GM19463 (cell line): Measurements from ENCODE around the gene RCOR1.
"Not testable (repeated sequence)": the region's sequence is repeated elsewhere in the genome, so short reads cannot be mapped to it uniquely, and the experiment has no call there.

Experiments used
- ATAC-seq: cut with Tn5 transposase; IDR thresholded peaks from one replicate; pipeline ENCODE4 v1.9.1; 2021; ENCODE audit warnings: mild to moderate bottlenecking, moderate library complexity; ENCODE audit not compliant: unreplicated experiment

The RCOR1 gene

DNA sequence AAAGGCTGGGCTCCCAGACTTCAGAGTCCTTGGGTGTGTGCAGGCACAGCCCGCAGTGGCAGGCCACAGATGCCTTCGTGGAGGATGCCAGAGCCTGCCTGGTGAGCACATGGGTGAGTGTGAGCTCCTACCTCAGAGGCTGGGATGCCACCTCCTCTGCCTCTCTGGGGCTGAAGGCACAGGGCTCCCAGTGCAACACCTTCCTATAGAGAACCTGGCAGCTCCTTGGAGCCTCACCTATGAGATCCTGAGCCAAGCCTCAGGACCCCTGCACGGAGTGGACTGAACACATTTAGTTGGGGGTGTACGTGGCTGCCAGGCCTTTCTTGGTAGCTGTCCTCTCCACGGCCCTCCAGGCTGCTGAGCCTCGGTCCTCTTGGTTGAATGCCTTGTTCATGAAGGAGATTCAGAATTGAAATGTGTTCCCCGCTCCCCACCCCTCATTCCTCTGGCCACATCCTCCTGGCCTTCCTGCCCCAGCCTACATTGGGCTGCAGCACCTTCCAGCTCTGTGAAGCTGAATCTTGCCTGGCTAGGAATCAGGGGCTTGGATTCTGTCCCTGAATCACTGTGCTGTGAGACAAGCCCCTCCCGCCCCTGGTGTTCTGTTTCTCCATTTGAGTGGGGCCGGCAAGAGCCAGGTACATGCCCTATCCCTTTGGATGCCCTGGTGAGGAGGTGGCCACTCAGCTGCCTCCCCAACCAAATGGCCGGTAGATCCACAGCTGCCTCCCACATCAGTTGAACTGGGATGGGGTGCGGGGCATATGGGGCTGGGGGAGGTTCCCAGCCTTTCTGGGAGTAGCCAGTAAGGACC is 146.1 kb downstream of the RCOR1 start:
- ATAC-seq = no peak

- no peak for ATAC-seq
Measured at GRCh38 chr14:102739190-102739469, 146.7 kb downstream of the RCOR1 start.

DNA sequence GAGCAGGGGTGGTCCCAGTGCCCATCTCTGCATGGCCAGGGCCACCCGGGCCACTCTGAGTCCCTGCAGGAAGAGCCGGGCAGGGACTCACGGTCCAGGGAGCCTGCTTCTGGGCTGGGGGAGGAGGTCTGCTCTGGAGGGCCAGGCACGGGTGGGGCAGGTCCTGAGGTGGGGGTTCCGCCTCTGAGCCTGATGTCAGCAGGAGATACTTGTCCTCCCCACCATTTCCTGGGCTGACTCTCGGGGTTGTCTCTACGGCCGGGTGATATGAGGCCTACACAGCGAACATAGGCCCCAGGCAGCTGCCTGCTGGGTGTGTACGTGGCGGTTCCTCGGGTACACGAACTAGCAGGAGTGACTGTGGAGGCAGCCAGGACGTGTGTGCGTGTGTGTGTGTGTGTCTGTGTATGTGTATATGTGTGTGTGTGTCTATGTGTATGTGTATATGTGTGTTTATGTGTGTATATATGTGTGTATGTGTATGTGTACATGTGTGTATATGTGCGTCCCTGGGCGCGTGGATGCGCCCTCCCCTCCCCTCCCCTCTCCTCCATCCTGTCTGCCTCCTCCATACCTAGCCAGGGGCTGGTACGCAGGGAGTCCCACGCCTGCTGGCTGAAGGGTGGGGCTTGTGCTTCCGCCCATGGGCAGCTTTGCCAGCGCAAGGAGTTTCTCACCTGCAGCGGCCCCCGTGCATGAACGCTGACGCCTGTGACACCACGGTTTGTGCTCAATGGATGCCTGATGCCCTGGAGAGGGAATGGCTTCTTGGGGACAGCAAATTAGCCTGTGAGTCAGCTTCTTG is 154.4 kb downstream of the RCOR1 start:
- no peak for ATAC-seq

- ATAC-seq = no peak
Measured at GRCh38 chr14:102748806-102749205, 156.4 kb downstream of the RCOR1 start.

GRCh38 chr14:102749393-102750305 is 157.2 kb downstream of the RCOR1 start:
- ATAC-seq = no peak

- no peak for ATAC-seq
Measured at GRCh38 chr14:102750376-102750775, 157.9 kb downstream of the RCOR1 start.

GRCh38 chr14:102751088-102751487 is 158.6 kb downstream of the RCOR1 start:
- no peak for ATAC-seq

GRCh38 chr14:102752239-102752847 is 159.9 kb downstream of the RCOR1 start:
- no peak for ATAC-seq

DNA sequence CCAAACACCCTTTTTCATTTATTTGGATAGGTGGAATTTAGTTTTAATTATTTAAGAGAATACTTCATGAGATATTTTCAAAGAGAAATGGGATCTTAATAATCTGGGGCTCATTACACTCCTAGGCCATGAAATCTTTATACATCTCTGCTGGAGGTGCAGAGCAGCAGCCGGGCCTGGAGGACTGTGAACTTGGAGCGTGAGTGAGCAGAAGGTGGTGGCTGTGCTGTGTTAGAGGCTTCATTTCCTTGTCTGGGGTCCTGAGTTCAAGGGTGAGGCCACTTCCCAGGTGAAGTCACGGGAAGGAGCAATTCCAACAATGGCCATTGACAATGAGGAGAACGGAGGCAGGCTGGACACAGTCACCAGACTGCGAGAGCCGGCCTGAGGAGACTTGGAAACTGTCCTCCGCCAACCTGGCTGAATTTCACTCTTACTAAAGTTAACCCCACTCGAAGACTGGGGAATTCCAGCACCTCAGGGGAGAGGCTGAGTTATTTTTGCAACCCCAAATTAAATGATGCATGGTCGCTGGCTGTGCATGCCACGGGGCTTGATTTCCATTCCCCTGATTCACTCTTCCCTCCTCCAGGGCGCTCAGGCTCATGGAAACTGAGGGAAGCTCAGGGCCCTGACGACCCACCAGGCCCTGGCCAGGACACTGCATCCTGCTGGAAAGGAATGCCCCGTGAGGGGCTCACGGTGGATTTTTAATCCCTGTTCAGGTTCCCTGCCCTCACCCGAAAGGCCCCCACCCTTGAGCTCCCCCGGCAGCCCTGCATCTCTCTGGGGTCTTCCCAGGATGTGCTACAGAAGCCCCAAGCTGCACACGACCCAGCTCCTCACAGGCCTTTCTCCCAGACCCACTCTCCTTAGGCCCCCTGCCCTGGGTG is 162.2 kb downstream of the RCOR1 start:
- ATAC-seq = peak; percentile 54

DNA sequence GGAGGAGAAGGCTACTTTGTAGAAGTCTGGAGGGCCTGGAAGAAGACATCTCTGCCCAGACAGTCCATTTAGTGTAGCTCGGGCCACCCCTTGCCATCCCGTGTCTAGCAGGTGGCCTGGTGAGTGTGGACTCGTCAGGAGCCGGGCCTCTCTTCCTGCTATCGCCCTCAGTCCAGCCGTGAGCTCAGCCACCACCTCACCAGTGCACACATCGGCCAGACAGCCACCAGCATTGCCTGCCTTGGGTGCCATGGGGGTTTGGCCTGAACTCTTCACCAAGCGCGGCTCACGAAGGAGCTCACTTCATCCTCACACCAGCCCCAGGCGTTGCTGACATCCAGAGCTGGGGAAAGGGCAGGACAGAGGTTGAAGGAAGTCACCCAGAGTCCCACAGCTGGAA is 165.2 kb downstream of the RCOR1 start:
- ATAC-seq = no peak

DNA sequence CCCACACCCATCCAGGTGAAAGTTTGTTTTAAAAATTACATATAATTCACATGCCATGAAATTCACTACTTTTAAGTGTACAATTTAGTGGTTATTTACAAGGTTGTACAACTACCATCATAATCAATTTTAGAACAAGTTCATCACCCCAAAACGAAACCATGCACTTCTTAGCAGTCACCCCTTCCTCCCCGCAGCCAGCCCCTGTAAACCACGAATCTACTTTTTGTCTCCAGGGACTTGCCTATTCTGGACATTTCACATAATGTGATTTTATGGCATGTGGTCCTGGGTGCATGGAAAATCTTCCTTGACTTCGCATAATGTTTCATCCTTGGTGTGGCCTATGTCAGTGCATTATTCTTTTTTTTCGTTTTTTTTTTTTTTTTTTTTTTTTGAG is 165.6 kb downstream of the RCOR1 start:
- ATAC-seq = no peak

DNA sequence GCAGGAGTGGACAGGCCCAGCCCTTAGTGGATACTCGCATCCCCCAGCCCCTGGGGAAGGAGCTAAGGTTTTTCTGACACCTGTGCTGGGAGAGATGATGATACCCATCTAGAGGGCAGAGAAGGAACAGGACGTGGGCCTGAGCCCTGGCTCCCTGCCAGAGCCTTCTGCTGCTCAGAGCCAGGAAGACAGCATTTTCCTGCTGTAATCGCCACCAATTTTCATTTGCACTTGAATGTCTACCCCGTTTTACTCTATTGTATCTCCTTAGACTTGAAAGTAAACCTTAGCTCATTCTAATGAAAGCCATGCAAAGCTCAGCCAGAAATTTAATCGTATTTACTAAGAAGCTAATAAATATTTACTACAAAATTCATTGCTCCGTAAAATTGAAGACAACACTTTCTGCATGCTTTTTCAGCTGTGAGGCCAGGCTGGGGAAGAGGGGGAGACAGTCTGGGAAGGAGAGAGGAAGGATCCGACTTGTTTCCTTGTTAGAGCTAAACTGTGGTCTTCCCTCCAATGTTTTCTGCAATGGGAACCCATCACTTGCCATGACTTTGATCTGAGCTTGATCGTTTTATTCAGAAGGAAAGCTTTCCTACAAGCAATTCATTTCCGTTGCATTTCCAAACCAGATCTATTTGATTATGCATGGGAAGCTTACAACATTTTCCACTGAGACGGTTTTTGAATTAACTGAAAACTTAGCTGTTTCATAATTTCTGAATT is 167.2 kb downstream of the RCOR1 start:
- no peak for ATAC-seq

GRCh38 chr14:102760496-102761193 is 168.2 kb downstream of the RCOR1 start:
- ATAC-seq = no peak

DNA sequence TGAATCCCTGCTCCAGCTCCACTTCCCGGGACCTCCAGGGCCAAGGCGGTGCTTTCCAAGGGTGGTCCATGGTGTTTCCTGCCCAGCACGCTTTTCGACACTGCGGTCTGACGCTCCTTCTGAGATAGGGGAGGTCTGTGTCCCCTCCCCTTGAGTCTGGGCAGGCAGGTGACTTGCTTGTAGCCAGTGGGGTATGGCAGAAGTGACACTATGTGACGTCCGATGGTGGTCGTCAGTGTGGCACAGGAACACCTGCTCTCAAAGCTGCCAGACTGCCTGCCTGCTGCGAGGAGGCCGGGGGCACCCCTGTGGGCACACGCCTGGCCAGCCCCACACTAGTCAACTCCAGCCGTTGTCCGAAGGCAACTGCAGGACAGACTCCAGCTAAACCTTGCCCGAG is 168.8 kb downstream of the RCOR1 start:
- no peak for ATAC-seq

- ATAC-seq = peak; percentile 76
Measured at GRCh38 chr14:102764220-102764671, 171.8 kb downstream of the RCOR1 start.

DNA sequence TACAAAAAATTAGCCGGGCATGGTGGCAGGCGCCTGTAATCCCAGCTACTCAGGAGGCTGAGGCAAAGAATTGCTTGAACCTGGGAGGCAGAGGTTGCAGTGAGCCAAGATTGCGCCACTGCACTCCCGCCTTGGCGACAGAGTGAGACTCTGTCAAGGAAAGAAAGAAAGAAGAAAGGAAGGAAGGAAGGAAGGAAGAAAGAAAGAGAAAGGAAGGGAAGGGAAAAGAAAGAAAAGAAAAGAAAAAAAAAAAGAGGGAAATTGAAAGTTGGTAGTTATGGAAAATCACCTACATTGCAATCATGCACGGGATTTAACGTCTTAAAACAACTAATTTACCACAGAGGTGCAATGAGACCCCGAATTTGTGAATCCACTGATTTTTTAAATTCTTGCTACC is 173.3 kb downstream of the RCOR1 start:
- not testable (repeated sequence) for ATAC-seq

DNA sequence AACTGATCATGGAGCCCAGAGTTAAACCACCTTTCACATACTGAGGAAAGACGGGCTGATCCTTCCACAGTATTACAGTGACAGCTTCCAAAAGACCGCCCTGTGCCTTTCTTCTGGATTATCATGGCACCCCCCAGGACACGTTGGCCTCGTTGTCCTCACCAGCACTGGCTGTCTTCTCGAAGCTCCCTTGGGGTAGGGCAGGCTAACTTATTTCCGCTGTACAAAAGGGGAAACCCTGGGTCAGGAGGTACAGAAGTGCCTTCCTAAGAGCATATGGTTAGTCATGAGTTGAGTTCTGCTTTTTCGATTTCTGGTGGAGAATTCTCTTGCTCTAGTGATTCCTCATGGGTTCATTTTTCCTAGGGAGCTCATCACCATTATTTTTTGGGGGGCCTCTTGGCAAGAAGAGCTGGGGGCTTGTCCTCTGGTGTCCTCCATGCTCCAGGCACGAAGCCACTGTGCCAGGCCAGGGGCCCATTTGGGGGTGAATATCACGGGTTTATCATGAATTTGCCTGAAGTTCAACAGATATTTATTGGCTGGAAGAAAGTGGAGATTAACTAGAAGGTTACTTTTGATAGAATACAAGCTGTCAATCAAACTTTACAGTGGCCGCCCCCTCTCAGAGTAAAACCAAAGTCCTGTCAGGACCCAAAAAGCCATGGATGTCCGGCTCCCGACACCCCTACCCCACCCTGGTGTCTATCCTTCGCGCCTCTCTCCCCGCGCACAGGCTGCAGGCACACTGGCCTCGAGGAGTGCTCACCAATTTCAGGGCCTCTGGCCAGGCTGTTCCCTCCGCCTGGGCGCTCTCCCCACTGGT is 176.0 kb downstream of the RCOR1 start:
- ATAC-seq = peak; percentile 45

DNA sequence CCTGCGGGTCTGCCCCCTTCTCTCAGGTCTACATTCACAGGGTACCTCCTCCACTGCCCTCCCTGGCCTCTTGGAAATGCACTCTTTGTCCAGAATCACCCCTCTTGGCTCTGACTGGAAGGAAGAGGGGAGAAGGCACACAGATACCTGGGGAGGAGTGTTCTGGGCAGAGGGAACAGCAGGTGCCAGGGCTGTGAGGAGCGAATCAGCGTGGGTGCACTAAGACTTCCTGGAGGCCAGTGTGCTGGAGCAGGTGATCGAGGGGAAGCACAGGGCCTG is 176.5 kb downstream of the RCOR1 start:
- no peak for ATAC-seq
